H9 (cell line): ENCODE results near the gene PNPLA1. TPM values are rescaled to one million over a fixed set of nuclear protein-coding genes. Genes with fewer than 3 reads are reported as not detected.

Source experiments
- DNase-seq: peaks from one replicate; pipeline ENCODE4 v3.0.0-alpha.2; 2017
- H2AFZ ChIP-seq: one replicate; pipeline ENCODE4 v1.6.1; 2013; ENCODE audit warnings: mild to moderate bottlenecking, low read length, control low read depth, moderate library complexity
- H2AK5ac ChIP-seq: 2 replicates; pipeline ENCODE4 v1.6.1; 2013; ENCODE audit warnings: low read length, control low read depth, mixed read lengths; ENCODE audit not compliant: insufficient read length
- H2BK120ac ChIP-seq: one replicate; pipeline ENCODE4 v1.6.1; 2013; ENCODE audit warnings: low read depth, mild to moderate bottlenecking, low read length, control low read depth, inconsistent platforms; ENCODE audit not compliant: poor library complexity, severe bottlenecking
- H2BK12ac ChIP-seq: 2 replicates; pipeline ENCODE4 v1.6.1; 2013; ENCODE audit warnings: low read length, control low read depth, mixed read lengths, low read depth; ENCODE audit not compliant: insufficient read length
- H2BK15ac ChIP-seq: 2 replicates; pipeline ENCODE4 v1.6.1; 2013; ENCODE audit warnings: low read depth, low read length, control low read depth
- H2BK20ac ChIP-seq: one replicate; pipeline ENCODE4 v1.6.1; 2013; ENCODE audit warnings: low read depth, mild to moderate bottlenecking, low read length, control low read depth, inconsistent platforms; ENCODE audit not compliant: poor library complexity, severe bottlenecking
- H2BK5ac ChIP-seq: 2 replicates; pipeline ENCODE4 v1.6.1; 2013; ENCODE audit warnings: low read length, control low read depth, mixed read lengths; ENCODE audit not compliant: insufficient read length
- H3K14ac ChIP-seq: 2 replicates; pipeline ENCODE4 v1.6.1; 2013; ENCODE audit warnings: low read length, control low read depth; ENCODE audit not compliant: insufficient read depth
- H3K18ac ChIP-seq: 2 replicates; pipeline ENCODE4 v1.6.1; 2013; ENCODE audit warnings: low read depth, mild to moderate bottlenecking, mixed read lengths, low read length, control low read depth; ENCODE audit not compliant: insufficient read length
- H3K23ac ChIP-seq: 2 replicates; pipeline ENCODE4 v1.6.1; 2013; ENCODE audit warnings: low read length, control low read depth, mixed read lengths, low read depth; ENCODE audit not compliant: insufficient read length
- H3K23me2 ChIP-seq: 2 replicates; pipeline ENCODE4 v1.6.1; 2013; ENCODE audit warnings: low read depth, mild to moderate bottlenecking, mixed read lengths, low read length, control low read depth; ENCODE audit not compliant: insufficient read length, poor library complexity, severe bottlenecking
- H3K27ac ChIP-seq: 2 replicates; pipeline ENCODE4 v1.5.1; 2013; ENCODE audit warnings: low read length, control low read depth, mixed read lengths, low read depth; ENCODE audit not compliant: insufficient read length
- H3K27me3 ChIP-seq: 2 replicates; pipeline ENCODE4 v1.6.1; 2013; ENCODE audit warnings: low read length, control low read depth, inconsistent platforms; ENCODE audit not compliant: insufficient read depth
- H3K4ac ChIP-seq: 2 replicates; pipeline ENCODE4 v1.6.1; 2013; ENCODE audit warnings: low read depth, mild to moderate bottlenecking, control low read depth, inconsistent platforms, low read length, moderate library complexity
- H3K4me1 ChIP-seq: 2 replicates; pipeline ENCODE4 v1.6.1; 2013; ENCODE audit warnings: low read length, control low read depth, inconsistent platforms; ENCODE audit not compliant: insufficient read depth
- H3K4me2 ChIP-seq: 2 replicates; pipeline ENCODE4 v1.6.1; 2013; ENCODE audit warnings: low read length, control low read depth, mixed read lengths; ENCODE audit not compliant: insufficient read length, insufficient read depth
- H3K56ac ChIP-seq: 2 replicates; pipeline ENCODE4 v1.6.1; 2013; ENCODE audit warnings: low read depth, mild to moderate bottlenecking, mixed read lengths, low read length, control low read depth; ENCODE audit not compliant: insufficient read length
- H3K79me1 ChIP-seq: 2 replicates; pipeline ENCODE4 v1.6.1; 2013; ENCODE audit warnings: low read depth, mild to moderate bottlenecking, moderate library complexity, low read length, control low read depth, inconsistent platforms; ENCODE audit not compliant: insufficient read depth, poor library complexity, severe bottlenecking
- H3K79me2 ChIP-seq: 2 replicates; pipeline ENCODE4 v1.6.1; 2013; ENCODE audit warnings: low read length, control low read depth, inconsistent platforms; ENCODE audit not compliant: insufficient read depth
- H3K9ac ChIP-seq: 2 replicates; pipeline ENCODE4 v1.6.1; 2013; ENCODE audit warnings: low read length, control low read depth, mixed read lengths; ENCODE audit not compliant: insufficient read length; ENCODE audit errors: extremely low read depth
- H3K9me3 ChIP-seq: one replicate; pipeline ENCODE4 v1.6.1; 2013; ENCODE audit warnings: low read depth, low read length, inconsistent platforms; ENCODE audit not compliant: control insufficient read depth
- H3T11ph ChIP-seq: one replicate; pipeline ENCODE4 v1.6.1; 2013; ENCODE audit warnings: mild to moderate bottlenecking, low read length, control low read depth, inconsistent platforms
- H4K20me1 ChIP-seq: one replicate; pipeline ENCODE4 v1.6.1; 2013; ENCODE audit not compliant: control insufficient read depth, insufficient read length, insufficient read depth
- H4K5ac ChIP-seq: 2 replicates; pipeline ENCODE4 v1.6.1; 2013; ENCODE audit warnings: low read depth, mild to moderate bottlenecking, mixed read lengths, low read length, control low read depth; ENCODE audit not compliant: insufficient read length
- H4K8ac ChIP-seq: replicated peaks from 2 replicates; pipeline ENCODE4 v1.6.1; 2013; ENCODE audit warnings: low read length, control low read depth, mixed read lengths, low read depth; ENCODE audit not compliant: insufficient read length
- H4K91ac ChIP-seq: 2 replicates; pipeline ENCODE4 v1.6.1; 2013; ENCODE audit warnings: low read depth, mild to moderate bottlenecking, moderate library complexity, mixed read lengths, low read length, control low read depth; ENCODE audit not compliant: insufficient read length
- H3K27ac Mint-ChIP-seq, 3 experiments: 2 replicates in 2 of 3; 3 replicates in 1 of 3; pipeline ENCODE4 v1.8.0; 2020 to 2021; ENCODE audit warnings: mixed read lengths in 3 of 3, mild to moderate bottlenecking in 1 of 3, moderate library complexity in 1 of 3
- H3K27me3 Mint-ChIP-seq: 2 replicates; pipeline ENCODE4 v1.8.0; 2021; ENCODE audit warnings: low read depth, mild to moderate bottlenecking, moderate library complexity, mixed read lengths
- H3K36me3 Mint-ChIP-seq, 3 experiments: 2 replicates in 2 of 3; 3 replicates in 1 of 3; pipeline ENCODE4 v1.8.0; 2020 to 2021; ENCODE audit warnings: low read depth in 3 of 3, mixed read lengths in 3 of 3; ENCODE audit not compliant: insufficient read depth in 1 of 3
- H3K4me1 Mint-ChIP-seq, 2 experiments: 2 replicates each; pipeline ENCODE4 v1.8.0; 2020; ENCODE audit warnings: mixed read lengths in 2 of 2
- H3K4me3 Mint-ChIP-seq, 2 experiments: 2 replicates in 1 of 2; 3 replicates in 1 of 2; pipeline ENCODE4 v1.8.0; 2020 to 2021; ENCODE audit warnings: mild to moderate bottlenecking in 2 of 2, mixed read lengths in 2 of 2, moderate library complexity in 1 of 2
- H3K9me3 Mint-ChIP-seq, 2 experiments: 2 replicates in 1 of 2; 3 replicates in 1 of 2; pipeline ENCODE4 v1.8.0; 2020; ENCODE audit warnings: mild to moderate bottlenecking in 2 of 2, mixed read lengths in 2 of 2, moderate library complexity in 1 of 2
- WGBS: extraction: QIAGEN DNeasy Blood & Tissue Kit; methylation state at CpG from one replicate; pipeline ENCODE4 v1.1.7; 2013; ENCODE audit warnings: missing lambda C conversion rate, low lambda C conversion rate, mixed read lengths; ENCODE audit not compliant: insufficient read length; ENCODE audit errors: extremely low coverage; 5-methylcytosine and 5-hydroxymethylcytosine counted together
- total RNA-seq: library from RNA; stranded (reverse); gene quantifications from 2 replicates; pipeline ENCODE4 v1.2.1, GENCODE V29; 2021
- TF ChIP-seq, protein P1 (sequence below): fragments of 200-600 bp; sonication (generic); conservative IDR thresholded peaks from 3 replicates; pipeline ENCODE4 v1.8.0; 2021; ENCODE audit warnings: antibody characterized with exemption, mild to moderate bottlenecking

The PNPLA1 gene
- total RNA-seq, 1 experiment from 2014 or later = 0.09 TPM

DNA sequence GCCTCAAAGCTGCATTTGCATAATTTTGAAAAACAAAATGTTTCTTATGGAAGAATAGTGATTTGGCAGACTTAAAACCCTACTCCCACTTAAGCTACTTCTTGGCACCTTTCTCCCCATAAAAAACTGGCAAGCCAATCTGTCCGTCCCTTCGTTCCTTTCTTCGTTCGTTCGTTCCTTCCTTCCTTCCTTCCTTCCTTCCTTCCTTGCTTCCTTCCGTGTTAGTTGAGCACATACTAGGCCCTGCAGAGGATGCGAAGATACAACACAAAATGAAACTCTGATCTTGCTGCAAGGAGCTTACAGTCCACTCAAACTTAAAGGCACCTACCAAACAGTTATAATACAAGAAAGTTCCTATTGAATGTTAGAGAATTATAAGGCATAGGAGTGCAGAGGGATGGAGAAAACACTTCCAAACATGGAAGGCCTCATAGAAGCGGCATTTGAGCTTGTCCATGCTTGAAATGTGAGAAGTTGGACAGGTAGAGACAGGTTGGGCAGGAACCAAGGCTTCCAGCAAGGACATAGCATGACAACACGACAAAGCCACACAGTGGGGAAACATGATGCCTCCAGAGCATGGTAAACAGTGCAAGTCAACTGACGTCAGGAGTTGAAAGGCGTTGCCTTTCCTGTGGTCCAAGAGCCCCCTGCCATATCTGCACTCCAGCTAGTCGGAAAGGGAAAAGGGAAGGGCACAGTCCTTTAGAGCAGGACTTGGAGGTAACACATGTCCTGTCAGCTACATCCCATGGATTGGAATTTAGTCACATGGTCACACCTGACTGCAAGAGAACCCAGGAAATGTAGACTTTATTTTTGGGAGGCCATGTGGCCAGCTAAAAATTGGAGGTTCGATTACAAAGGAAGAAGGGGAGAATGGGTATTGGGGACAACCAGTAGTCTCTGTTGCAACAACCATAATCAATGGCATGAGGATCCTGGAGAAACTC, 7.0 kb downstream of the PNPLA1 start:
- H3K56ac ChIP-seq = no peak overlapping the region
- Mint-ChIP-seq H3K27ac (no peak overlapping the region), H3K36me3 (no peaks in the 10 kb centered on the region), H3K27me3 (peaks cover 6% of the 10 kb centered on the region), H3K4me1 (peaks cover 0 to 5% of the 10 kb centered on the region in 2 experiments; a peak in 2 of 4 replicates), H3K9me3 (no peaks in the 10 kb centered on the region; a peak in 1 of 5 replicates), H3K4me3 (no peak overlapping the region)
- H2AFZ ChIP-seq = no peak overlapping the region
- no peak overlapping the region for H3K18ac ChIP-seq
- no peak overlapping the region for H2BK15ac ChIP-seq
- H3T11ph ChIP-seq = no peak overlapping the region
- no peak overlapping the region for H3K9ac ChIP-seq
- H2AK5ac ChIP-seq = no peak overlapping the region
- H2BK5ac ChIP-seq = no peak overlapping the region
- H3K23me2 ChIP-seq = no peaks in the 10 kb centered on the region
- H3K9me3 ChIP-seq = no peaks in the 10 kb centered on the region
- no peaks in the 10 kb centered on the region for H3K79me2 ChIP-seq
- H3K79me1 ChIP-seq = no peaks in the 10 kb centered on the region
- no peaks in the 10 kb centered on the region for H4K20me1 ChIP-seq
- H3K4ac ChIP-seq = no peak overlapping the region
- H3K4me2 ChIP-seq = no peak overlapping the region
- TF ChIP-seq, protein P1, sequence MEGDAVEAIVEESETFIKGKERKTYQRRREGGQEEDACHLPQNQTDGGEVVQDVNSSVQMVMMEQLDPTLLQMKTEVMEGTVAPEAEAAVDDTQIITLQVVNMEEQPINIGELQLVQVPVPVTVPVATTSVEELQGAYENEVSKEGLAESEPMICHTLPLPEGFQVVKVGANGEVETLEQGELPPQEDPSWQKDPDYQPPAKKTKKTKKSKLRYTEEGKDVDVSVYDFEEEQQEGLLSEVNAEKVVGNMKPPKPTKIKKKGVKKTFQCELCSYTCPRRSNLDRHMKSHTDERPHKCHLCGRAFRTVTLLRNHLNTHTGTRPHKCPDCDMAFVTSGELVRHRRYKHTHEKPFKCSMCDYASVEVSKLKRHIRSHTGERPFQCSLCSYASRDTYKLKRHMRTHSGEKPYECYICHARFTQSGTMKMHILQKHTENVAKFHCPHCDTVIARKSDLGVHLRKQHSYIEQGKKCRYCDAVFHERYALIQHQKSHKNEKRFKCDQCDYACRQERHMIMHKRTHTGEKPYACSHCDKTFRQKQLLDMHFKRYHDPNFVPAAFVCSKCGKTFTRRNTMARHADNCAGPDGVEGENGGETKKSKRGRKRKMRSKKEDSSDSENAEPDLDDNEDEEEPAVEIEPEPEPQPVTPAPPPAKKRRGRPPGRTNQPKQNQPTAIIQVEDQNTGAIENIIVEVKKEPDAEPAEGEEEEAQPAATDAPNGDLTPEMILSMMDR = no peak
- no peak overlapping the region for H4K8ac ChIP-seq
- no peak overlapping the region for H3K14ac ChIP-seq
- H2BK20ac ChIP-seq = no peak overlapping the region
- no peak for DNase-seq
- no CpG with 5 or more reads among the region's 13 CpGs for WGBS
- H2BK120ac ChIP-seq = no peak overlapping the region
- H2BK12ac ChIP-seq = no peak overlapping the region
- H3K23ac ChIP-seq = no peak overlapping the region
- H3K27me3 ChIP-seq = no peaks in the 10 kb centered on the region; the same call in 1 of the 2 replicates
- no peaks in the 10 kb centered on the region for H3K4me1 ChIP-seq
- H4K5ac ChIP-seq = no peak overlapping the region
- no peak overlapping the region for H4K91ac ChIP-seq
- no peak overlapping the region for H3K27ac ChIP-seq
